ENCODE results near the gene ZNF839. TPM values are rescaled to one million over a fixed set of nuclear protein-coding genes. Genes with fewer than 3 reads are reported as not detected.
A peak's percentile ranks its signal among the peaks of the same experiment; 100 is the strongest.

Gene ZNF839
- total RNA-seq (2021; ENCODE audit: unreplicated experiment) = 10.8 TPM
- 7.2 TPM for polyA plus RNA-seq (2012; ENCODE audit: insufficient read length)
- Bru-seq, nascent RNA = percentile 60 among the genes with signal in this experiment
- BruChase-seq, experiment 1, labeled RNA remaining after a 2-hour chase = percentile 71 among the genes with signal in this experiment
- BruChase-seq, experiment 2, labeled RNA remaining after a 6-hour chase = percentile 61 among the genes with signal in this experiment
- long read RNA-seq, transcript ZNF839-202 (8 exons, 2,987 nt) = major isoform, 6 of 26 reads
- long read RNA-seq, partial matches to known transcripts = 11 of 26 reads
- long read RNA-seq, other reads (novel, unspliced or antisense) = 8 of 26 reads

DNA sequence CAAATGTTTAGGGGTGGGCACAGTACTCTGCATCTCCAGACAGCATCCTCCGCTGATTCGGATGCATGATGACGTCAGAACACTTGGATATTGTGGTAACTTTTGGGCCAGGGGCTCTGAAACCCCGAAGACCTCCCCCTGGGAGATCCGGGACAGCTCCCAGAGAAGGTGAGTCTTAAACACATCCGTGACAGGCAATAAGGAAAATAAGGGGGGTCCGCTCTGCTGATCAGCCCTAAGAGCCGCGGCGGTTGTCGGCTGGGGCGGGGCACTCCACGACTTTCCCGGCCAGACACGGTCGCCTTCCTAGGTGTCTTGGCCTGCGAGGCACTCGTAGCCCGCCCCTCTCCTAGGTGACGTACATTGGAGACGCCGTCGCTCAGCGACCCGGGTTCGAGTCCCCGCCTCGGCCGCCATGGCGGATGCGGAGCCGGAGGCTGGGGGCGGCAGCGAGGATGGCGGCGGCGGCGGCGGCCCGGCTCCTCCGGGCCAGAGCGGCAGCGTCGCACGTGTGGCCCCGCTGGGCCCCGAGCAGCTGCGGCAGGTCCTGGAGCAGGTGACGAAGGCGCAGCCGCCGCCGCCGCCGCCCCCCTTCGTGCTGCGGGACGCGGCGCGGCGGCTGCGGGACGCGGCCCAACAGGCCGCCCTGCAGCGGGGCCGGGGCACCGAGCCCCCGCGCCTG lies at the start of gene ZNF839:
ZNF839 (plus strand) TSS at position 396 of the 682 bp plus-strand sequence; CDS start at position 416, 20 bp downstream.
- Histone ChIP-seq H3K27me3 (ENCODE audit: control insufficient read depth, insufficient read depth, low read length) (no peaks in the 10 kb centered on the region), H3K27ac (ENCODE audit: low read length) (peak within 1 kb of the TSS; percentile 92), H3K4me1 (ENCODE audit: control insufficient read depth, insufficient read depth, low read length) (peaks cover 21% of the 10 kb centered on the region), H3K4me3 (ENCODE audit: low read depth in 2 of 2, low read length in 2 of 2) (peak within 1 kb of the TSS; percentile 66 to 71), H3K36me3 (ENCODE audit: control insufficient read depth, insufficient read depth, low read length) (no peaks in the 10 kb centered on the region), H3K9me3 (ENCODE audit: control insufficient read depth, insufficient read depth, low read depth, low read length) (no peaks in the 10 kb centered on the region)
- no peak for DNase-seq (ENCODE audit: low read depth, low spot score)
- ChIA-PET CTCF (no interaction called here), POLR2A (interaction anchor here (0.7 kb wide), 1 partner anchor 28 kb away, joined by 4 read pairs; no protein-coding TSS in a partner anchor)
- no peak for TF ChIP-seq TCF7L2 (IDR thresholded peaks at IDR 0.05; ENCODE audit: low read depth, low read length)
- TF ChIP-seq SIN3A (IDR thresholded peaks at IDR 0.05; ENCODE audit: borderline replicate concordance, insufficient read depth, low read depth, low read length) = 0 out of 2 replicates have a peak, but pooled peaks have one; percentile 30
- TF ChIP-seq, protein P1, sequence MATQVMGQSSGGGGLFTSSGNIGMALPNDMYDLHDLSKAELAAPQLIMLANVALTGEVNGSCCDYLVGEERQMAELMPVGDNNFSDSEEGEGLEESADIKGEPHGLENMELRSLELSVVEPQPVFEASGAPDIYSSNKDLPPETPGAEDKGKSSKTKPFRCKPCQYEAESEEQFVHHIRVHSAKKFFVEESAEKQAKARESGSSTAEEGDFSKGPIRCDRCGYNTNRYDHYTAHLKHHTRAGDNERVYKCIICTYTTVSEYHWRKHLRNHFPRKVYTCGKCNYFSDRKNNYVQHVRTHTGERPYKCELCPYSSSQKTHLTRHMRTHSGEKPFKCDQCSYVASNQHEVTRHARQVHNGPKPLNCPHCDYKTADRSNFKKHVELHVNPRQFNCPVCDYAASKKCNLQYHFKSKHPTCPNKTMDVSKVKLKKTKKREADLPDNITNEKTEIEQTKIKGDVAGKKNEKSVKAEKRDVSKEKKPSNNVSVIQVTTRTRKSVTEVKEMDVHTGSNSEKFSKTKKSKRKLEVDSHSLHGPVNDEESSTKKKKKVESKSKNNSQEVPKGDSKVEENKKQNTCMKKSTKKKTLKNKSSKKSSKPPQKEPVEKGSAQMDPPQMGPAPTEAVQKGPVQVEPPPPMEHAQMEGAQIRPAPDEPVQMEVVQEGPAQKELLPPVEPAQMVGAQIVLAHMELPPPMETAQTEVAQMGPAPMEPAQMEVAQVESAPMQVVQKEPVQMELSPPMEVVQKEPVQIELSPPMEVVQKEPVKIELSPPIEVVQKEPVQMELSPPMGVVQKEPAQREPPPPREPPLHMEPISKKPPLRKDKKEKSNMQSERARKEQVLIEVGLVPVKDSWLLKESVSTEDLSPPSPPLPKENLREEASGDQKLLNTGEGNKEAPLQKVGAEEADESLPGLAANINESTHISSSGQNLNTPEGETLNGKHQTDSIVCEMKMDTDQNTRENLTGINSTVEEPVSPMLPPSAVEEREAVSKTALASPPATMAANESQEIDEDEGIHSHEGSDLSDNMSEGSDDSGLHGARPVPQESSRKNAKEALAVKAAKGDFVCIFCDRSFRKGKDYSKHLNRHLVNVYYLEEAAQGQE (IDR thresholded peaks at IDR 0.05; ENCODE audit: insufficient read depth in 1 of 2, low read depth in 2 of 2, low read length in 1 of 2) = no peak
- TF ChIP-seq, protein P2, sequence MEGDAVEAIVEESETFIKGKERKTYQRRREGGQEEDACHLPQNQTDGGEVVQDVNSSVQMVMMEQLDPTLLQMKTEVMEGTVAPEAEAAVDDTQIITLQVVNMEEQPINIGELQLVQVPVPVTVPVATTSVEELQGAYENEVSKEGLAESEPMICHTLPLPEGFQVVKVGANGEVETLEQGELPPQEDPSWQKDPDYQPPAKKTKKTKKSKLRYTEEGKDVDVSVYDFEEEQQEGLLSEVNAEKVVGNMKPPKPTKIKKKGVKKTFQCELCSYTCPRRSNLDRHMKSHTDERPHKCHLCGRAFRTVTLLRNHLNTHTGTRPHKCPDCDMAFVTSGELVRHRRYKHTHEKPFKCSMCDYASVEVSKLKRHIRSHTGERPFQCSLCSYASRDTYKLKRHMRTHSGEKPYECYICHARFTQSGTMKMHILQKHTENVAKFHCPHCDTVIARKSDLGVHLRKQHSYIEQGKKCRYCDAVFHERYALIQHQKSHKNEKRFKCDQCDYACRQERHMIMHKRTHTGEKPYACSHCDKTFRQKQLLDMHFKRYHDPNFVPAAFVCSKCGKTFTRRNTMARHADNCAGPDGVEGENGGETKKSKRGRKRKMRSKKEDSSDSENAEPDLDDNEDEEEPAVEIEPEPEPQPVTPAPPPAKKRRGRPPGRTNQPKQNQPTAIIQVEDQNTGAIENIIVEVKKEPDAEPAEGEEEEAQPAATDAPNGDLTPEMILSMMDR (IDR thresholded peaks at IDR 0.05) = no peak
- peak; percentile 63 for TF ChIP-seq POLR2AphosphoS5 (IDR thresholded peaks at IDR 0.05; ENCODE audit: low read depth, low read length)
- intact Hi-C loops (cut with micrococcal nuclease; ENCODE audit: unreplicated experiment) = loop anchor here (10.0 kb wide), 1 partner anchor 355 kb away; the partner anchor contains the start of gene DYNC1H1
- in situ Hi-C loops (cut with HindIII; ENCODE audit: low pct_unique_long_range_greater_than_20kb, low sequenced_read_pairs) = loop anchor here (25.0 kb wide), 1 partner anchor 107 kb away; no protein-coding TSS in a partner anchor
- no TSS peak for BruUV-seq (replicated peaks)
- peak; percentile 78 for ATAC-seq

- no peak overlapping the region for H3K4me3 ChIP-seq (ENCODE audit: low read depth in 2 of 2, low read length in 2 of 2)
- no TSS peak for BruUV-seq (replicated peaks)
- H3K4me1 ChIP-seq (ENCODE audit: control insufficient read depth, insufficient read depth, low read length) = no peaks in the 10 kb centered on the region
- DNase-seq (ENCODE audit: low read depth, low spot score) = no peak
- H3K27me3 ChIP-seq (ENCODE audit: control insufficient read depth, insufficient read depth, low read length) = no peaks in the 10 kb centered on the region
- TF ChIP-seq TCF7L2 (IDR thresholded peaks at IDR 0.05; ENCODE audit: low read depth, low read length) = no peak
- TF ChIP-seq, protein P2 (IDR thresholded peaks at IDR 0.05) = no peak
- in situ Hi-C loops (cut with HindIII; ENCODE audit: low pct_unique_long_range_greater_than_20kb, low sequenced_read_pairs) = no loop called here
- no peak overlapping the region for H3K27ac ChIP-seq (ENCODE audit: low read length)
- H3K36me3 ChIP-seq (ENCODE audit: control insufficient read depth, insufficient read depth, low read length) = no peaks in the 10 kb centered on the region
- ATAC-seq = no peak
- intact Hi-C loops (cut with micrococcal nuclease; ENCODE audit: unreplicated experiment) = no loop called here
- H3K9me3 ChIP-seq (ENCODE audit: control insufficient read depth, insufficient read depth, low read depth, low read length) = no peaks in the 10 kb centered on the region
- CTCF ChIA-PET = interaction anchor here (0.7 kb wide), 1 partner anchor 11 kb away, joined by 3 read pairs; no protein-coding TSS in a partner anchor
- POLR2A ChIA-PET = interaction anchor here (0.5 kb wide), 1 partner anchor 167 kb away, joined by 5 read pairs; no protein-coding TSS in a partner anchor
Measured at GRCh38 chr14:102272392-102272791, 47.2 kb upstream of the ZNF839 start.

All from Panc1 (cell line).